Astrocyte (in vitro differentiated cells and primary cell): ENCODE results near the gene CHCHD3.

Source experiments
- CTCF ChIP-seq: IDR thresholded peaks from 2 replicates; pipeline ENCODE4 v1.5.1; 2011; ENCODE audit warnings: low read depth, mild to moderate bottlenecking, inconsistent platforms, low read length, moderate library complexity; ENCODE audit not compliant: insufficient read depth
- EZH2 ChIP-seq: IDR thresholded peaks from 2 replicates; pipeline ENCODE4 v1.6.1; 2012; ENCODE audit warnings: mild to moderate bottlenecking, low read length, inconsistent platforms; ENCODE audit not compliant: insufficient read depth

DNA sequence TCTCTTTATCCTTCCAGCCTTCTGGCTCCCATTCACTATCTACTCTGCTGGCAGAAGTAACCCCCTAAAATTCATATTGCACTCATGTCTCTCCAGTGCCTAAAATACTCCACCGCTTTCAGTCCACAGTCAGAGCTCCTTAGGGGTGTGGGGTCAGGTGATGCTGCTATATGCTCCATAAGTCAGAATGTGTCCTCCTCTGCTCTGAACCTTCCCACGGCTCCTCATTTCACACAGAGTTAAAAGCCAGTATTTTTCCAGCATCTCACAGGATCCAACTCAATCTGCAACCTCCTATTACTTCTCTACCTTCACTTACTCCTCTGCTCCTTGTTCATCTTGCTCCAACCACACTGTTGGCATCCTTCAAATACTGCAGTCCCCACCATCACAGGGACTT, 31.1 kb upstream of the CHCHD3 start:
- TF ChIP-seq CTCF (no peak), EZH2 (no peak)
